GM19328 (cell line): ENCODE measurements around the gene HSD17B2.

Experiments used
- ATAC-seq: cut with Tn5 transposase; IDR thresholded peaks from one replicate; pipeline ENCODE4 v1.9.1; 2021; ENCODE audit warnings: mild to moderate bottlenecking, moderate library complexity; ENCODE audit not compliant: unreplicated experiment

The HSD17B2 gene

DNA sequence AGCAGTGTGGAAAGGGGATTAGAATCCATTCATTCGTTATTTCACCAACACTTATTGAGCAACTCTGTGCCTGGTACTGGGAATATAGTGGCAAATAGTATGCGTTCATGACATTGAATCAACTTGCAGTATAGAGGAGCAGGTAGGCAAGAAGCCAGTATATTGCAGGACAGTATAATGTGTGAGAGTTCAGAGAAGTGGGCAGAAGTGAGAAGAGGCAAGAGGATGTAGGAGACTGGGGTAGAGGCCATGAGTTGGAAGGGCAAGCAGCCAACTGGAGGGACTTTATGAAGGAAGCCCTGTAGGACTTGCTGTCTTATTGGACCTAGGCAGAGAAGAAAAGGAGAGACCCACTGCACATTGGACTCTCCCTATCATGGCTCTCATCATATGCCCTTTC is 12.3 kb downstream of the HSD17B2 start:
- ATAC-seq, result no peak

DNA sequence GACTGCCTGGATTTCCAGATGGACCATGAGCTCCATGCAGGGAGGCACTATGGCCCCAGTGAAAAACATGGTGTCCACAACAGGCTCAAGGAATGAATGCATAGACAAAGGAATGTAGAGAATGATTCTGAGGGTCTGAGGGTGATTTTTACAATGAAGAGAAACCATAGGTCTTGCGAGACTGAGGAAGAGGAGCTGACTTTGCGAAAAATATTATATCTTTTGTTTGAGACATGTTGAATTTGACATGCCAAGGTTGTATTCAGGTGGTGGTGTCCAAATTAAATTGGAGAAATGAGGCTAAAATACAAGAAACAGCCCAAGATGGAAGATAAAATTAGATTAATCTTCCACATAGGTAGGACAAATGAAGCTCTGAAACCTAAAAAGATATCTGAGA is 12.7 kb downstream of the HSD17B2 start:
- ATAC-seq, result no peak

DNA sequence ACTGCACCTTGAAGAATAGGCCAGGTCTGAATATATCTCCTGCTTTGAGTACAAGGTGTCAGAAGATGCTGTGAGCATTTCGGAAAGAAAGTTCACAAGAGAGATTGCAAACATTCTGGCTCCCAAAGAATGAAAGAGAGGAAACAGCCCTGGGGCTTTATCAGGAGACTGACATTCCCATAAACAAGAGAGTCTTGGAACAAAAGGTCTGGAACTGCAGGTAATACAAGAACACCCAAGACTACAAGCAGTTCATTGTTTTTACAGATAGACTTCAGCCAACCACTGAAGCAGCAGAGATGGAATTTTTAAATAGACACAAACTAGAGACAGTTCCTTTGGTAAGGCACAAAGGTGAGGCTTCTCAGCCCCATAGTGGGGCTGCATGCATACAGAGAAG is 14.4 kb downstream of the HSD17B2 start:
- ATAC-seq, result no peak

DNA sequence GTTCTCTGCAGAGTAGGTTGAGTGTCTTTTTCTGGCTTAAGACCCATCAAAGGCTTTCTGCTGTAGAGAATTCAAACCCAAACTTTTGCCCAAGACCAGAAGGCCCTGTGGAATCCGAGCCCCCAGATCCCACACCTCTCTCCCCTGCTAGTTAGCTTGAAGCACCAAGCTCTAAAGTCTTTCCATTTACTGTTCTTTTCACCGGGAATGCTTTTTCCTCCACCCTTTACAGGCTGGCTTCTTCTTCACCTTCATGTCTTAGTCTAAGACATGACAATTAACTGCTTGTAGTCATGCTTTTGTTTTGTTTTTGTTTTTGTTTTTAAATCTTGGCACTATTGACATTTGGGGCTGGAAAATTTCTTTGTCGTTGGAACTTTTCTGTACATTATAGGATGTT is 15.5 kb downstream of the HSD17B2 start:
- no peak for ATAC-seq

DNA sequence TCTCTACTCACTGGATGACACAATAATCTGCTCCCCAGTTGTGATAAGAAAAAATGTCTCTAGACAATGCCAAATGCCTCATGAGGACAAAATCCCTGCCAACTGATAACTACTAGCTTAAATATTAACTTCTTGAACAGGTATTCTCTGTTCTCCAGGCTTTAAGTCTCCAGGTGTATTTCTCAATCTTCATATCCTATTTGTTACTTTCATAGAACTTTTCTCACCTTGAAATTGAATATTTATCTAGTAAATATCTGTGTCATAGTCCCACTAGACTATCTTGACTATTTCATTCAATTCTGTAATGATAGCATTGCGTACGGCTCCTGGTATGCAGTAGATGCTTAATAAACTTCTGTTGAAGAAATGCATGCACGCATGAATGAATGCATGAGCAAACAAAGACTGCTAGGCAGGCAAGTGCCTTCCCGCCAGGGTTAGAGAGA is 15.9 kb downstream of the HSD17B2 start:
- ATAC-seq, result no peak

DNA sequence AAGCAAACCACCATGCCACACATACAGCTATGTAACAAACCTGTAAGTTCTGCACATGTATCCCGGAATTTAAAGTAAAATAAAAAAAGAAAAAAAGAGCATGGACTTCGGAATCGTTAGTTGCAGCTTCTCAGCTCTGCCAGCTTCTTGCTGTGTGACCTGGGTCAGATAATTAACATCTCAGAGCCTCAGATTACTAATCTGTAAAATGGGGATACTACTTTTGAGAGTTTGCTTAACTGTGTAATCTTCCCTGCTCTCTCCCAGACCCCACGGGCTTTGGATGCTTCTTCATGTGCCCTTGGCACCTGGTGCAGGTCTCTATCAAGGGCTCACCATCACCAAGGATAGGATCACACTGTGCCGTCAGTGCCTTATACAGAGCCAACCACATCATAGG is 16.6 kb downstream of the HSD17B2 start:
- ATAC-seq, result no peak

DNA sequence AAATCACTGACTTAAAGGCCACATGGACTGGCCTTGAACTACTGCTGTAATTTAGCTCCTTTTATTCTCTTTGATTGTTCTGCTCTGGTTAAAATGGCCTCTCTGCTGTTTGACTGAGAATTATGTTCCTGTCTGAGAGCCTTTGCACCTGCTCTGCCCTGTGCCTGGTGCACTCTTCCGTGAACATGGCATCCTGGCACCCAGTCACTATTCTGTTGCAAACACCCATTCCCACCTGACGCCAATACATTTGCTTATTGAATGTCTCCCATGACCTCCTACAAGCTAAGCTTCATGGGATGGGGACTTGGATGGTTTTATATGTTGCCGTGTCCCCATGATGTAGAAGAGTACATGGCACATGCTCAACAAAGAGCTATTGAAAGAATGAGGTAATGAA is 20.1 kb downstream of the HSD17B2 start:
- no peak for ATAC-seq

DNA sequence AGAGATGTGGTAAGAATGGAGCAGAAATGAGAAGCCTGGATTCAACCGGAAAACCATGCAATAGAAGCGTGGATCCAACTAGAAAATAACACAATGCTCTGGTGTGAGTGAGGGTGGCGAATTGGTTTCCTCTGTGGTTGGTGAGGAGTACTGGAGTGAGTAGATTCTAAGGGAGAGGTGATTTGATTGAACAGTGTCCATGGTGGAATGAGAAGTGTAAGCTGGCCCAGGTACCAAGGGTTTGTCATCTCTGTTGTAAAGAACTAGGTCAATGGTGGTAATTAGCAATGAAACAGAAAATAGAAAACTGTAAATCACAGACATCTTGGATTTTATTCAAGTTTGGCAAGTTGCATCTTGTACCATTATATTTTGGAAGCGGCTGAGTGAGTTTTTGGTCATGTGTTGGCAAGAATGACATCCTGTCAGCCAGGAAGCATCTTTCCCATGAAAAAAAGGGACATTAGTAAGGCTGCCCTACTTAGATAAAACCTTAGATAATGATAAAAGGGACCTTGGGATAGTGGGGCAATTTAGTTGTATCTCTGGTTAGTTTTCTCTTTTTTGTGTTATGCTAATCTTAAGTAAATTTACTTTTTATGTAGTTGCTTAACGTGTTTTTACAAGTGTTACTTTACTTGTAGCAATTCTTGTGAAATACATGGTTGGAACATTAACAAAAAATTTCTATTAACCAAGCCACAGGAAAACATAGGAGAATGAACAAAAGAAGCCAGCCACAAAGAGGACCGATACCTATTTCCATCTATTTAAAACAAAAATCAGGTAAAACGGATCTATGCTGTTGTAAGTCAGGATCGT is 20.9 kb downstream of the HSD17B2 start:
- no peak for ATAC-seq

DNA sequence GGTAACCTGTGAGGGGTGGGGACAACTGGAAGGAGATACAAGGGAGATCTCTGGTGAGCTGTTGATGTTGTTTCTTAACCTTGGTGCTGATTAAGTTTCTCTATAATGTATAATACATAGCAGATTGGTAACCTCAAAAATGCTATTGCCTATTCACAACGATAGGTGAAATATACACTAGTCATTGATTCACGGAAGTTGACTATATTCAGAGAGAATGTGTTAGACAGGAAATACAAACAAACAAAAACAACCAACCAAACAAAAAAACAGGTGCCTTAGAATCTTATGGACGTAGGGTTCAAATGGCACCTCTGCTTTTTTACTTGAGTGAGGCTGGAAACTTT is 21.5 kb downstream of the HSD17B2 start:
- ATAC-seq, result no peak

DNA sequence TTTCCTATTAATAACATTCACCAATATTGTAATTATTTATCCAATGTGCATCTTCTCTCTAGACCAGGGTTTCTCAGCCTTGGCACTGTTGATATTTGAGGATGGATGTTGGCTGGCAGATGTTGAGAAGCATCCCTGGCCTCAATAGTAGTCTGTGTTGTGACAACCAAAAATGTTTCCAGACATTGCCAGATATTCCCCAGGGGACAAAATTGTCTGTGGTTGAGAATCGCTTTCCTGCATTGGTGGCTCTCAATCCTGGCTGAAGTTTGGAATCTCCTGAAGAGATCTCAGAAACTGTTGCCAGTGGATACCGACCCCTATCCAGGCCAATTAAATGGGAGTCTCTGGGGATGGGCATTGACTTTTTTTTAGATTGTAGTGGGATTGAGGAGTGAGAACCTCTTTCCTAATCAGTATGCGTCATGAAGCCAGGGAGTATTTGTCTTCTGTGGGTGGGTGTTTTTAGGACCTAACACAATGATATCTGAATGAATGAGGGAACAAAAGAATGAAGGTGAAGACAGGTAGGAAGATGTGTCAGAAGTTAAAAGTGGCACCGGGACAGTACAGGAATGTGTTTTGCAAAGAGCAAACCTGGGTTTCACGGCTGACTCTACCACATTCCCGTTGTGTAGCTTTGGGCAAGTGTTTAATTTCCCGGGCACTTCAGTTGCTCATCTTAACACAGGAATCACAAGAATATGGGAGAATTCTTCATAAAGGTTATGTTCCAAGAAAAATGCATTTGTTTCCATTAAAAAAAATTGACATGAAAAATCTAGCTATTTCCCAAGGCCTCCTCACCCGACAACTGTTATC is 24.3 kb downstream of the HSD17B2 start:
- no peak for ATAC-seq

DNA sequence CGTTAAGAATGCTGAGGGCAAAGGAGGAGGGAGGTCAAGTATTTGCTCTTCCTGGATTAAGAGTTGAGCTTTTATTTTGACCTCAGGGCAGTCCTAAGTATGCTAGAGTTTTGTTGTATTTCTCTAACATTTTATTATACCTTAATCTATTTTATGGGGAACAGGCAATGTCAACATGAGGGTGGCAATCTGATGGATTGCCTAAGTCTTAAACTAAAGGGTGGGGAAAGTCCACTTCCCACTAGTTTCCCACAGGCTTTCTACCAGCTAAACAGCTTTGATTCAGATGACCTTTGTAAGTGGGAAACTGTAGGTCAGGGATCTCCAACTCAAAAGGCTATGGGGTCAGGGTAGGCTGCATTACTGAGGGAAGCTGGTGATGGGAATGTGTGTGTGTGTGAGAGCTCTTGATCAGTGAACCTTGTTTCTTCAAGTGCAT is 24.9 kb downstream of the HSD17B2 start:
- no peak for ATAC-seq

DNA sequence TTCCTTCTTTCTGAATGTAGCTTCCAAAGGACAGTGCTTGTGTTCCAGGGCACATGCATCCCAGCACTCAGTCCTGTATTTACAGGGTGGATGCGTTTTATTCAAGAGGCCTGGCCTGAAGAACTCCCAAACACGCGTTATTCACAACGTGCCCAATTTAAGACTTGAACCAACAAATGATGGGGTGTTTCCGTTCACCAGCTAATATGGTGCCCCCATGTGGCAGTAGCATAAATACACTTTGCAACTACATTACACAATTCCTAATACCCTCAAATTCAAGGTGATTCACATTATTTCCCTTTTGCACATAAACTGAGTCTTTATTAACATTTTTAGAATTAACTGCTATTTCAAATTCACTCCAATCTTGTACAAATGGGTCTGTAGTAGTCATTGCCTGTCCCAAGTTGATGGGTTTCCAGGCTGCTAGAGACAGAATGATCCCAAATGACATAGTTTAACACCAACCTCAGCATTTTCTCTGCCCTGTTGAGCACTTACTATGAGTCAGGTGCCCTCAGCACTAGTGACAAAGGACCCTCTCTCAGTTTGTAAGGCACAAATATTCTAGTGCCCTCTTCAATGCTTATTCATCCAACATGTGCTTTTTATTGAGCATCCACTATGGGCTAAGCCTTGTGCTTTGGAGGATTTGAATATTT is 26.9 kb downstream of the HSD17B2 start:
- ATAC-seq, result no peak

DNA sequence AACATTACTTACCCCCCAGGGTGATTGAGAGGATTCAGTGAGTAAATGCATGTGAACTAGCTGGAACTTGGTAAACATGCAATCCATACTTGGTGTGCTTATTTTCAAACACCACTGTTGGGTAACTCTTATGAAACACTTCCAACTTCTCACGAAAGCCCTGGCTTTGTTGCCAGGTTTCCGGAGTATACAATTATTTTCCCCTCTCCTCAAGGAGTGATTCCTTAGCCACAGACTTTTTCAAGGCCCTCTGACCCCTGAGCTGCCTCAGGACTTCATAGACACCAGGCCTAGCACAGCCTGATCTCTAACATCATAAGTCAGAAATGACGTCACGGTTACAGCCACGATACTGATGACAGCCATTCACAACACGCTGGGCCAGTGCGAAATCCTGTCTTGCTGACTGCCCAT is 27.6 kb downstream of the HSD17B2 start:
- ATAC-seq, result no peak

DNA sequence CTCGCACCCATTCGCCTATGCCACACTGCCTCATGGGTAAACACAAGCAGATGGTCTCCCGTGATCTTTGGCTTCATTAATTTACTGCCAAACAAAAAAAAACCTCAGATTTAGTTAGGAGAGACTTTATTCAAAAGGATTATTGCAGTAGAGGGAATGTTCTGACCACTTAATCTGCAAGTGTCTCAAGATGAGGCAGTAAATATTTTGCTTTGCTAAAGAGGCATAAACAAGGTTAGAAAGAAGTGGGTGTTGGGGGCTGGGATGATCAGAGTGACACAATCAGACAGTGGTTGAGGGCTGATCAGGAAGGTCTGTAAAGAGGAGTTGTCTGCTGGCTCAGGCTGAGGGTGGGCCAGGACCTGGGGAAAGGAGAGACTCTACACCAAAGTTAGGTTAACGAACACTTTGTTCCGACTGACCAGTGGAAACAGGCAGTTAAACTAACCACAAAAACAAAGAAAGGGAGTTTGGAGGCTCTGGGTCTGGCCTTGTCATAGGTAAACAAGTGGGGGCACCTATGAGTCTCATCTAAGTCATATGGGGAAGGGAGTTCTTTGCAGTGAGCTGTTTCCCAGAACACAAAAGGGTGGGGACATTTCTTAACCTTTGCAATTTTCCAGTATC is 28.5 kb downstream of the HSD17B2 start:
- ATAC-seq, result no peak

DNA sequence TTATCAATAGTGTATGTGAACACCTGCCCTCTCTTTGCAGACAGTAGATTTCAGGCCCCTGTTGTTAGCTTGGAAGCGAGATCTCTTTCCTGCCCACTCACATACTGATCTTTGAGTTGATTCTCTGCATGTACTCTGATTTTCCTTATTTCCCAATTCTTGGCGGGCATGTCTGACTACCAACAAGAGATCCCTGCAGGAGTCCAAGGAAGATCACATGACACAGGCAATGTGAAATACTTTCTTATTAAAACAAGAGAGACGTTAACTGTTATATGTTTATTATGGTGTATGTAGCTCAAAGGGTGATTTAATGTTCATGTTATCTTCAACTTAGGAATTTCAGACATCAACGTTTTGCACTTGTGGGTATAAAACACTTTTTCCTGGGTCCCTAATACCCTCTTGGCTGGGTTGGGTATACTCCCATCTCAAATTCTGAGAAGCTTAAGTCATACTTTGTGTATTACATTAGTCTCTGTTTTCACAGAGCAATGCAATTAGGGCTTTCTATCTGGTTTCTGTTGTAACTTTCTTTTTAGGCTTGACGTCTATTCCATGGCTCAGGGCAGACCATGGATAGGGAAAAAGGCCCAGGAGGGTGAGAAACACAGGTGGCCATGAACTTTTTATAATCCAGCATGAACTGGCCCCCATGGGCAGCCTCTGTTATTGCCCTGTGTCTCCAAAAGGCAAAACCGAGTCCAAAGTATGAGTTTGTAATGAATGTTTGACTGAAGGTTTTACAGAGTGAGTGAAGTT is 32.2 kb downstream of the HSD17B2 start:
- no peak for ATAC-seq

DNA sequence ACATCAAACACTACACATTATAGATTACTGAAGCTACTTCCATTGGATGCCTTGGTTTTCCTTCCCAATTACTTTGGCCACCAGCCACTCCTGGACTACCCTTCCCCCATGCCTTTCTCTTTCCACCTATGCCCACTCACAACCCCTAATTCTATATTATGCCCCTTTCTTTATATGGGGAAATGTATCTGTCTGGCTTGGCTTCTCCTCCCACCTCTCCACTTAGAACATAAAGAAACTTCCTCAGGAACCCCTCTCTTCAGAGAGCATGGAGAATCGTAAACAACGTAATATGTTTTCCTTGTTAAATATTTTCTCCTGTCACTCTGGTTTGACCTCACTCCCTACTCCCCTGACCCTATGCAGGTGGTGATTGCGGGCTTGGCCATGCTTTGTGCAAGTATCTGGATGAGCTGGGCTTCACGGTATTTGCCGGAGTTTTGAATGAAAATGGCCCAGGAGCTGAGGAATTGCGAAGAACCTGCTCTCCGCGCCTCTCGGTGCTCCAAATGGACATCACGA is 32.8 kb downstream of the HSD17B2 start:
- no peak for ATAC-seq

DNA sequence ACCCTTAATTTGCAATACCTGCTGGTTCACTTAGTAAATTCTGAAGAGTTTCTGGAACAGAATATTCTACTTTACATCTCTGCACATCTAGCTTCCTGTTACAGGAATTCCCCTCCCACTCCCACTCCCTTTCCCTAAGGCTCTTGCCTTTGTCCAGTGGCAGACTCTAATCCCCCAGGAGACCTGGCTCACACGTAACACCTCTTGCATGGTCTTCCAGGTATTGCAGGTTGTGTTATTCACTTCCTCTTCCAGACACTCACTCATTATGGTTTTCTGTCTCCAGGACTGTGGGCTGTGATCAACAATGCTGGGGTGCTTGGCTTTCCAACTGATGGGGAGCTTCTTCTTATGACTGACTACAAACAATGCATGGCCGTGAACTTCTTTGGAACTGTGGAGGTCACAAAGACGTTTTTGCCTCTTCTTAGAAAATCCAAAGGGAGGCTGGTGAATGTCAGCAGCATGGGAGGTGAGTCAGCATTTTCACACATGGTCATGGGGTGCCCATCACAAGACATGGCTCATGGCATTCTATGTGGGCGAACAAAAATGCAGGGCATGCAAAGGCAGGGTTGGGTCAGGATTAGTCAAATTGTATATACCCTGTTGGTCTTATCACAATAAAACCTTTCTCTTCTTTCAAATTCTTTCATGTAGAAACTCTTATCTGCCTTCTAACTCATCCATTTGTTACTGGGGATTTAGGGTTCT is 35.8 kb downstream of the HSD17B2 start:
- ATAC-seq, result no peak

DNA sequence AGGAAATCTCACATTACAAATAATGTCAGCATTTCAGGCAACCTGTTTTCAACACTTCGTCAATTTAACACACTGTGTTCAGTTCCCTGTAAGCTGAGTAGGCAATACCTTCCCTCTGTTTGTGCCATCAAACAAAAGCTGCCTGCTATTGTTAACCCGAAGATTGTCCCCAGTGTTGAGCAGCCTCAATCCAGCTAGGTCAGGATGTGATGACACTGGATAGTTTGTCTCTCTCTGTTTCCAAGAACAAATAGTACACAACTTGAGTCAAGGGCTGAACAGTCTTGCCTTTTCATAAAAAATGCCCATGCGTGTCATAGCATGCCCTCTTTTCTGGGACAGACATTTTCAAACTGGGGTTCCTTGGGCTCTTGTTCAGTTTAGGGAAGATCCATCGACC is 36.4 kb downstream of the HSD17B2 start:
- no peak for ATAC-seq

DNA sequence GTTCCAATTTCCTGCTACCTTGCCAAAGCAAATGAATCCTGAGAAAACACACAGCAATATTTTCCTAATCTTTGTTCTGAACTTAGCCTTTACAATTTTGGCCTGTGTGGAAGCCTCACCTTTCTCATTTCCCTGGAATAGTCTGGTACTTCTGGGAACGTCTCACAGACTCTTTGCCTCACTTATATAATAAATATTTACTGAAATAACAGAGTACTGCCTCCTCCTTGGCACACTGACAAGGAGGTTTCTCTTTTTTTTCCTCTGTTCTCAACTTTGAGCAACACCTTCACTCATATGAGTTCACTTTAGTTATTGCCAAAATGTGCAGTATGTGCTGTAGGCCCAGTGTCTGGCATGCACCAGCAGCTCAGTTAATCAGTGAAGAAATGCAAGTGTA is 37.3 kb downstream of the HSD17B2 start:
- no peak for ATAC-seq
